Lung (tissue), 12 donors: ENCODE data around the gene MT4. TPM values are rescaled to one million over a fixed set of nuclear protein-coding genes. Genes with fewer than 3 reads are reported as not detected.

Source experiments
- ATAC-seq: fragments of 200-7000 bp; cut with Tn5 transposase; one replicate; pipeline ENCODE4 v1.9.1; 2020; ENCODE audit warnings: moderate number of reproducible peaks; ENCODE audit not compliant: insufficient read depth, low FRiP score
- DNase-seq, 3 donors: peaks; one replicate each; pipeline ENCODE4 v3.0.0-alpha.2; 2013 to 2017
- H3K27ac ChIP-seq, 2 donors: one replicate each; pipeline ENCODE4 v1.5.1; 2013; ENCODE audit warnings: mild to moderate bottlenecking in 2 of 2, moderate library complexity in 2 of 2, control low read depth in 1 of 2, inconsistent platforms in 1 of 2, low read depth in 1 of 2, low read length in 1 of 2
- H3K27me3 ChIP-seq, 3 donors: one replicate each; pipeline ENCODE4 v1.5.1; 2013; ENCODE audit warnings: low read length in 2 of 3; ENCODE audit not compliant: control insufficient read depth in 3 of 3, insufficient read depth in 3 of 3
- H3K36me3 ChIP-seq, 4 donors: one replicate each; pipeline ENCODE4 v1.5.1; 2013; ENCODE audit warnings: low read length in 4 of 4, mild to moderate bottlenecking in 1 of 4, moderate library complexity in 1 of 4; ENCODE audit not compliant: control insufficient read depth in 4 of 4, insufficient read depth in 4 of 4
- H3K4me1 ChIP-seq, 5 donors: one replicate each; pipeline ENCODE4 v1.5.1; 2013; ENCODE audit warnings: low read length in 5 of 5, mild to moderate bottlenecking in 2 of 5, moderate library complexity in 1 of 5; ENCODE audit not compliant: control insufficient read depth in 5 of 5, insufficient read depth in 5 of 5
- H3K4me3 ChIP-seq: one replicate; pipeline ENCODE4 v1.5.1; 2013; ENCODE audit warnings: mild to moderate bottlenecking, control low read depth, moderate library complexity
- H3K9ac ChIP-seq, 2 donors: one replicate each; pipeline ENCODE4 v1.5.1; 2013; ENCODE audit warnings: low read length in 2 of 2, control low read depth in 1 of 2; ENCODE audit not compliant: insufficient read depth in 1 of 2
- H3K9me3 ChIP-seq, 4 donors: one replicate each; pipeline ENCODE4 v1.5.1; 2013; ENCODE audit warnings: low read length in 3 of 4, mild to moderate bottlenecking in 1 of 4, moderate library complexity in 1 of 4; ENCODE audit not compliant: control insufficient read depth in 4 of 4, insufficient read depth in 3 of 4
- WGBS, 2 donors: extraction: QIAGEN DNeasy Blood & Tissue Kit; methylation state at CpG; one replicate each; pipeline ENCODE4 v1.1.7; 2013; 5-methylcytosine and 5-hydroxymethylcytosine counted together
- polyA plus RNA-seq, 2 donors: library from polyadenylated mRNA; stranded (reverse); fragments of 200-250 nt; gene quantifications; one replicate each; pipeline ENCODE4 v1.2.1, GENCODE V29; 2013
- total RNA-seq, 2 donors: library from RNA; depleted of rRNA in 1 of 2; stranded (reverse); fragments of >200 nt in 1 of 2; gene quantifications; one replicate each; pipeline ENCODE4 v1.2.1, GENCODE V29; 2014 to 2021
- TF ChIP-seq, protein P1 (sequence below): IDR thresholded peaks from 2 replicates; pipeline ENCODE4 v1.5.1; 2012; ENCODE audit warnings: mild to moderate bottlenecking; ENCODE audit errors: control extremely low read depth, extremely low read depth
- donor health status: control.
- donor health status: control.
- donor health status: Bipolar disorder and iron deficiency.
- donor health status: healthy.
- donor health status: DM: yes; HTN: yes; CAD: no.

MT4 gene
- total and polyA plus RNA-seq, 4 donors: not detected

DNA sequence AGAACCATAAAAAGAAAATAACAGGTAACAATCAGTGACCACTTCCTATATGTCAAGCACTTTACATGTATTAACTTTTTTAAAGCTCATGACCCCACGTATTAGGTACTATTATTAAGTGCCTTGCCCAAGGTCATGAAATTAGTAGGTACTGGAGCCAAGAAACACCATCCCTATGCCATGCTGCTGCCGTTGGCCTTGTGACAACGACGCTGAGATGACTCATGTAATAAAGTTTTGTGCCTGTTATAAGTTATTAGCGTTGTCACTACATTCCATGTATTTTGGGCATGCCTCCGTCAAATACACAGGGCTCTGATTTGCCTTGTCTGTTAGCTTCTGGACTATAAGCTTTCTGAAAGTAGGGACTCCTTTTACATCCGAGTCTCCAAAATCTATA, 46.4 kb upstream of the MT4 start:
- H3K36me3 ChIP-seq: peaks cover 0 to 3% (median 0%) of the 10 kb centered on the region in 4 donors
- no peak for DNase-seq
- no peaks in the 10 kb centered on the region for H3K27me3 ChIP-seq
- peaks cover 0 to 2% (median 0%) of the 10 kb centered on the region in 4 donors for H3K9me3 ChIP-seq
- peaks cover 0 to 9% (median 6%) of the 10 kb centered on the region in 5 donors for H3K4me1 ChIP-seq
- H3K4me3 ChIP-seq: no peak overlapping the region
- TF ChIP-seq, protein P1, sequence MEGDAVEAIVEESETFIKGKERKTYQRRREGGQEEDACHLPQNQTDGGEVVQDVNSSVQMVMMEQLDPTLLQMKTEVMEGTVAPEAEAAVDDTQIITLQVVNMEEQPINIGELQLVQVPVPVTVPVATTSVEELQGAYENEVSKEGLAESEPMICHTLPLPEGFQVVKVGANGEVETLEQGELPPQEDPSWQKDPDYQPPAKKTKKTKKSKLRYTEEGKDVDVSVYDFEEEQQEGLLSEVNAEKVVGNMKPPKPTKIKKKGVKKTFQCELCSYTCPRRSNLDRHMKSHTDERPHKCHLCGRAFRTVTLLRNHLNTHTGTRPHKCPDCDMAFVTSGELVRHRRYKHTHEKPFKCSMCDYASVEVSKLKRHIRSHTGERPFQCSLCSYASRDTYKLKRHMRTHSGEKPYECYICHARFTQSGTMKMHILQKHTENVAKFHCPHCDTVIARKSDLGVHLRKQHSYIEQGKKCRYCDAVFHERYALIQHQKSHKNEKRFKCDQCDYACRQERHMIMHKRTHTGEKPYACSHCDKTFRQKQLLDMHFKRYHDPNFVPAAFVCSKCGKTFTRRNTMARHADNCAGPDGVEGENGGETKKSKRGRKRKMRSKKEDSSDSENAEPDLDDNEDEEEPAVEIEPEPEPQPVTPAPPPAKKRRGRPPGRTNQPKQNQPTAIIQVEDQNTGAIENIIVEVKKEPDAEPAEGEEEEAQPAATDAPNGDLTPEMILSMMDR: no peak
- WGBS, 2 donors: 92% methylated on average over 7 of the region's 7 CpGs
- no peak overlapping the region for H3K9ac ChIP-seq
- ATAC-seq: no peak
- H3K27ac ChIP-seq: no peak overlapping the region

- Histone ChIP-seq H3K4me1 (peaks cover 0 to 9% (median 6%) of the 10 kb centered on the region in 5 donors), H3K27ac (peak within 1 kb of the TSS; percentile 89 to 95), H3K9me3 (peaks cover 0 to 2% (median 0%) of the 10 kb centered on the region in 4 donors), H3K27me3 (no peaks in the 10 kb centered on the region), H3K4me3 (peak within 1 kb of the TSS; percentile 97), H3K9ac (peak within 1 kb of the TSS; percentile 51 to 79), H3K36me3 (peaks cover 0 to 3% (median 0%) of the 10 kb centered on the region in 4 donors)
- 1% methylated on average over 61 to 65 of the region's 65 CpGs for WGBS, 2 donors
- peak; percentile 96 for ATAC-seq
- TF ChIP-seq, protein P1: no peak
- DNase-seq: peak; percentile 90 to 91 (median 91)
These were observed 45.2 kb upstream of the MT4 start, which contains the start of gene BBS2 for GRCh38 chr16:56519459-56520250. Gene BBS2, minus strand, starts transcription at chr16:56520024. Its CDS starts 162 bp downstream, at chr16:56519862.

DNA sequence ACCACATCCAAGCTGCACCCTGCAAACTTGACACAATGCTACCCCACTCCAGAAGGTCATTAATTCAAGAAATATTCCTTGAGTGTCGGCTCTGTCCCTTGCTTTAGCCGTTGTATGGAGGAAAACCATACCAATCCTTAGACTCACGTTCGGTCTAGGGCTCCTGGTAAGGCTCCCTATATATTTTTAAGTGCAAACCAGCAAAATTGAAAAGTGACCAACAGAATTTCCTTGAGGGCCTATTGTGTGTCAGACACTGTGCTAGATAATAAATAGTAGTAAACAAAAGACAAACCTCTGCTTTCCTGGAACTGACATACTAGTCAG, 44.7 kb upstream of the MT4 start:
- no peak for ATAC-seq
- 23% methylated on average over 4 of the region's 4 CpGs for WGBS, 2 donors
- no peak for DNase-seq

More for the DNA sequence above, 44.7 kb upstream of the MT4 start:
- Histone ChIP-seq H3K4me1 (peaks cover 0 to 9% (median 6%) of the 10 kb centered on the region in 5 donors), H3K27ac (peak overlapping the region; percentile 89 to 95), H3K27me3 (no peaks in the 10 kb centered on the region), H3K9me3 (peaks cover 0 to 2% (median 0%) of the 10 kb centered on the region in 4 donors), H3K36me3 (peaks cover 0 to 3% (median 0%) of the 10 kb centered on the region in 4 donors), H3K4me3 (no peak overlapping the region), H3K9ac (peak overlapping the region in 1 of 2 donors; percentile 60)
- TF ChIP-seq, protein P1: no peak
